SU-DHL-6 (cell line): ENCODE results near the gene HS6ST3.

Experiments
- EZH2phosphoT487 ChIP-seq: fragments of 200-600 bp; sonication (generic), shearing (Covaris generic); conservative IDR thresholded peaks from 2 replicates; pipeline ENCODE4 v1.6.1; 2018; ENCODE audit warnings: mild to moderate bottlenecking, antibody characterized with exemption, low read length, moderate library complexity, mixed read lengths
- TF ChIP-seq, protein P1 (sequence below): fragments of 200-600 bp; sonication (generic); IDR thresholded peaks from one replicate; pipeline ENCODE4 v1.5.1; 2017; ENCODE audit warnings: antibody characterized with exemption, mild to moderate bottlenecking, low read length, moderate library complexity; ENCODE audit not compliant: insufficient read depth, poor library complexity, severe bottlenecking

DNA sequence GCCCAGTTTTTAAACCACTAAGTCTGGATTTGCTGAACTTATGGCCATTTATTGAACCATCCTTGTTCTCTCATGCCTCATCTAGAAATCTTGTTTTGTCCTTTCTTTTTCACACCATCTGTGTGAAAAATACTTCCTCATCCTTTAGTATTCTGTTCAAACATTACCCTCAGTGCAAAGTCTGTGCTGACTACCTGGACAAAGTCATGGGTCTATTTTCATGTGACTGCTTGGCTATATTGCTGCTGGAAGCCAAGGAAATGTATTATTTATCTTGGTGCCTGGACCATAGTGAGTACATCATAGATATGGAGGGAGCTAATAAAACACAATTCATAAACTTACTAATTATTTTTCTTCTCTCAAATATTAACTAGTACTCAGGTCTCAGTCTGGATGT lies 591.9 kb downstream of the HS6ST3 start:
- TF ChIP-seq, protein P1, sequence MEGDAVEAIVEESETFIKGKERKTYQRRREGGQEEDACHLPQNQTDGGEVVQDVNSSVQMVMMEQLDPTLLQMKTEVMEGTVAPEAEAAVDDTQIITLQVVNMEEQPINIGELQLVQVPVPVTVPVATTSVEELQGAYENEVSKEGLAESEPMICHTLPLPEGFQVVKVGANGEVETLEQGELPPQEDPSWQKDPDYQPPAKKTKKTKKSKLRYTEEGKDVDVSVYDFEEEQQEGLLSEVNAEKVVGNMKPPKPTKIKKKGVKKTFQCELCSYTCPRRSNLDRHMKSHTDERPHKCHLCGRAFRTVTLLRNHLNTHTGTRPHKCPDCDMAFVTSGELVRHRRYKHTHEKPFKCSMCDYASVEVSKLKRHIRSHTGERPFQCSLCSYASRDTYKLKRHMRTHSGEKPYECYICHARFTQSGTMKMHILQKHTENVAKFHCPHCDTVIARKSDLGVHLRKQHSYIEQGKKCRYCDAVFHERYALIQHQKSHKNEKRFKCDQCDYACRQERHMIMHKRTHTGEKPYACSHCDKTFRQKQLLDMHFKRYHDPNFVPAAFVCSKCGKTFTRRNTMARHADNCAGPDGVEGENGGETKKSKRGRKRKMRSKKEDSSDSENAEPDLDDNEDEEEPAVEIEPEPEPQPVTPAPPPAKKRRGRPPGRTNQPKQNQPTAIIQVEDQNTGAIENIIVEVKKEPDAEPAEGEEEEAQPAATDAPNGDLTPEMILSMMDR, result no peak
- TF ChIP-seq EZH2phosphoT487, result no peak
